Measurements from ENCODE around the gene BAG1. TPM values are rescaled to one million over a fixed set of nuclear protein-coding genes. Genes with fewer than 3 reads are reported as not detected.
A peak's percentile ranks its signal among the peaks of the same experiment; 100 is the strongest.

Gene BAG1
- total RNA-seq, 4 donors from 2014 or later: 128 to 165 (median 139) TPM

- TF ChIP-seq POLR2AphosphoS5 (IDR thresholded peaks at IDR 0.05) (no peak), EP300 (IDR thresholded peaks at IDR 0.05) (no peak), POLR2A (IDR thresholded peaks at IDR 0.05) (no peak), CTCF (IDR thresholded peaks at IDR 0.05) (no peak)
- H3K9me3 ChIP-seq: no peaks in the 10 kb centered on the region
- H3K4me3 ChIP-seq: peak overlapping the region; percentile 69 to 96
- peaks cover 7 to 46% (median 15%) of the 10 kb centered on the region in 3 donors for H3K4me1 ChIP-seq
- H3K27ac ChIP-seq: peak overlapping the region; percentile 78 to 97 (median 94)
- no peaks in the 10 kb centered on the region for H3K27me3 ChIP-seq
- peaks cover 0 to 62% of the 10 kb centered on the region in 2 donors for H3K36me3 ChIP-seq
- peak; percentile 16 for ATAC-seq
- 1% methylated on average over 23 of the region's 37 CpGs; no CpG with 5 or more reads in 1 of the 2 donors for WGBS, 2 donors (ENCODE audit: low coverage in 1 of 2)
Measured at GRCh38 chr9:33264003-33264472, 470 bp downstream of the BAG1 start.

- ATAC-seq: no peak
- Histone ChIP-seq H3K4me3 (peak overlapping the region; percentile 69 to 96), H3K27ac (peak overlapping the region in 3 of 4 donors; percentile 92 to 97 (median 96)), H3K27me3 (no peaks in the 10 kb centered on the region), H3K4me1 (peaks cover 7 to 46% (median 15%) of the 10 kb centered on the region in 3 donors), H3K9me3 (no peaks in the 10 kb centered on the region), H3K36me3 (peaks cover 0 to 62% of the 10 kb centered on the region in 2 donors)
- no peak for TF ChIP-seq POLR2AphosphoS5 (IDR thresholded peaks at IDR 0.05)
- TF ChIP-seq EP300 (IDR thresholded peaks at IDR 0.05): no peak
- TF ChIP-seq CTCF (IDR thresholded peaks at IDR 0.05): no peak
- 16 to 24% methylated on average over 5 to 6 of the region's 25 CpGs for WGBS, 2 donors (ENCODE audit: low coverage in 1 of 2)
Measured at GRCh38 chr9:33263131-33264002, 1.1 kb downstream of the BAG1 start.

GRCh38 chr9:33260372-33260771 lies 4.1 kb downstream of the BAG1 start:
- TF ChIP-seq EP300 (IDR thresholded peaks at IDR 0.05) (no peak), POLR2A (IDR thresholded peaks at IDR 0.05) (no peak), CTCF (IDR thresholded peaks at IDR 0.05) (no peak), POLR2AphosphoS5 (IDR thresholded peaks at IDR 0.05) (no peak)
- Histone ChIP-seq H3K9me3 (no peaks in the 10 kb centered on the region), H3K27me3 (no peaks in the 10 kb centered on the region), H3K36me3 (peaks cover 9 to 72% of the 10 kb centered on the region in 2 donors), H3K27ac (no peak overlapping the region), H3K4me1 (peaks cover under 1 to 24% (median 7%) of the 10 kb centered on the region in 3 donors), H3K4me3 (no peak overlapping the region)
- no peak for ATAC-seq
- WGBS, 2 donors (ENCODE audit: low coverage in 1 of 2): 70 to 80% methylated on average over 1 of the region's 1 CpG

GRCh38 chr9:33257276-33257675 lies 7.2 kb downstream of the BAG1 start:
- 86 to 91% methylated on average over 4 of the region's 4 CpGs for WGBS, 2 donors (ENCODE audit: low coverage in 1 of 2)
- Histone ChIP-seq H3K36me3 (peaks cover 9 to 100% of the 10 kb centered on the region in 2 donors), H3K27ac (no peak overlapping the region), H3K9me3 (no peaks in the 10 kb centered on the region), H3K4me3 (no peak overlapping the region), H3K27me3 (no peaks in the 10 kb centered on the region), H3K4me1 (peaks cover 0 to 8% (median 0%) of the 10 kb centered on the region in 3 donors)
- TF ChIP-seq POLR2A (IDR thresholded peaks at IDR 0.05): no peak
- TF ChIP-seq CTCF (IDR thresholded peaks at IDR 0.05): no peak
- no peak for TF ChIP-seq EP300 (IDR thresholded peaks at IDR 0.05)
- no peak for TF ChIP-seq POLR2AphosphoS5 (IDR thresholded peaks at IDR 0.05)
- ATAC-seq: no peak

All from gastroesophageal sphincter (tissue), 4 donors.